ENCODE measurements around the gene ABLIM2. TPM values are rescaled to one million over a fixed set of nuclear protein-coding genes. Genes with fewer than 3 reads are reported as not detected.

The ABLIM2 gene
- total and polyA plus RNA-seq, 10 of the 15 experiments (the other 5 are each of a cell fraction or from before 2014, with no cell fraction given), result 0.03 to 0.15 (median 0.05) TPM; not detected in 7

GRCh38 chr4:8109406-8110065 lies 49.1 kb downstream of the ABLIM2 start:
- Histone ChIP-seq H3K36me3 (ENCODE audit: control insufficient read depth in 2 of 2, insufficient read depth in 2 of 2, low read length in 1 of 2) (no peaks in the 10 kb centered on the region), H3K9ac (ENCODE audit: control insufficient read depth, insufficient read depth, low read length) (no peak overlapping the region), H2AFZ (ENCODE audit: control insufficient read depth, low read depth, low read length) (no peak overlapping the region), H3K4me1 (ENCODE audit: control insufficient read depth, insufficient read depth, low read length) (no peaks in the 10 kb centered on the region), H3K27me3 (replicated peaks in 1 of 2; ENCODE audit: control insufficient read depth in 2 of 2, insufficient read depth in 2 of 2, low read length in 1 of 2) (no peaks in the 10 kb centered on the region; a peak in 1 of 4 replicates), H3K79me2 (ENCODE audit: control insufficient read depth, insufficient read depth, low read length) (no peaks in the 10 kb centered on the region), H3K27ac (ENCODE audit: control insufficient read depth, insufficient read depth) (no peak overlapping the region), H3K9me3 (replicated peaks; ENCODE audit: control insufficient read depth, insufficient read depth, low read length) (no peaks in the 10 kb centered on the region), H4K20me1 (ENCODE audit: control insufficient read depth, insufficient read depth) (no peaks in the 10 kb centered on the region), H3K4me3 (no peak overlapping the region), H3K4me2 (ENCODE audit: control insufficient read depth, insufficient read depth) (no peak overlapping the region)
- in situ Hi-C loops (cut with MboI), result no loop called here
- ChIA-PET RAD21 (ENCODE audit: unreplicated experiment) (no interaction called here), CTCF (no interaction called here), POLR2A (no interaction called here), SMC1A (ENCODE audit: uncharacterized antibody, unreplicated experiment) (no interaction called here)
- no peak for TF ChIP-seq ZNF384 (IDR thresholded peaks at IDR 0.05; ENCODE audit: borderline replicate concordance, low read depth, low read length)
- no peak for DNase-seq (ENCODE audit: low read depth, low spot score)
- no TSS peak for BruUV-seq (replicated peaks)
- WGBS (ENCODE audit: insufficient coverage, insufficient replicate concordance, low lambda C conversion rate, missing lambda C conversion rate), result 30% methylated on average over 20 of the region's 20 CpGs
- no peak for FAIRE-seq
- intact Hi-C loops (cut with micrococcal nuclease; ENCODE audit: unreplicated experiment), result no loop called here
- ATAC-seq, result no peak

- H3K36me3 ChIP-seq (ENCODE audit: control insufficient read depth in 2 of 2, insufficient read depth in 2 of 2, low read length in 1 of 2), result no peaks in the 10 kb centered on the region
- ChIA-PET CTCF (no interaction called here), SMC1A (ENCODE audit: uncharacterized antibody, unreplicated experiment) (no interaction called here), RAD21 (ENCODE audit: unreplicated experiment) (no interaction called here), POLR2A (no interaction called here)
- H3K27ac ChIP-seq (ENCODE audit: control insufficient read depth, insufficient read depth), result no peak overlapping the region
- no peak overlapping the region for H3K4me2 ChIP-seq (ENCODE audit: control insufficient read depth, insufficient read depth)
- in situ Hi-C loops (cut with MboI) (no loop called here), intact Hi-C loops (cut with micrococcal nuclease; ENCODE audit: unreplicated experiment) (no loop called here)
- no peaks in the 10 kb centered on the region; a peak in 1 of 4 replicates for H3K27me3 ChIP-seq (replicated peaks in 1 of 2; ENCODE audit: control insufficient read depth in 2 of 2, insufficient read depth in 2 of 2, low read length in 1 of 2)
- ATAC-seq (no peak), FAIRE-seq (no peak), DNase-seq (ENCODE audit: low read depth, low spot score) (no peak)
- H2AFZ ChIP-seq (ENCODE audit: control insufficient read depth, low read depth, low read length), result no peak overlapping the region
- no TSS peak for BruUV-seq (replicated peaks)
- H4K20me1 ChIP-seq (ENCODE audit: control insufficient read depth, insufficient read depth), result no peaks in the 10 kb centered on the region
- no peak overlapping the region for H3K9ac ChIP-seq (ENCODE audit: control insufficient read depth, insufficient read depth, low read length)
- WGBS (ENCODE audit: insufficient coverage, insufficient replicate concordance, low lambda C conversion rate, missing lambda C conversion rate), result 53% methylated on average over 14 of the region's 14 CpGs
- H3K4me3 ChIP-seq, result no peak overlapping the region
- no peaks in the 10 kb centered on the region for H3K79me2 ChIP-seq (ENCODE audit: control insufficient read depth, insufficient read depth, low read length)
- no peaks in the 10 kb centered on the region for H3K4me1 ChIP-seq (ENCODE audit: control insufficient read depth, insufficient read depth, low read length)
- H3K9me3 ChIP-seq (replicated peaks; ENCODE audit: control insufficient read depth, insufficient read depth, low read length), result no peaks in the 10 kb centered on the region
- TF ChIP-seq NR2F1 (conservative IDR thresholded peaks at IDR 0.05) (no peak), TARDBP (IDR thresholded peaks at IDR 0.05; ENCODE audit: borderline replicate concordance) (no peak), ASH2L (IDR thresholded peaks at IDR 0.05; ENCODE audit: borderline replicate concordance, low read depth) (no peak), CHD2 (IDR thresholded peaks at IDR 0.05; ENCODE audit: borderline replicate concordance, low read depth, low read length) (no peak), KDM1A (IDR thresholded peaks at IDR 0.05; ENCODE audit: borderline replicate concordance) (no peak), ESRRA (IDR thresholded peaks at IDR 0.05; ENCODE audit: low read length) (no peak), RAD51 (IDR thresholded peaks at IDR 0.05) (no peak), TCF12 (IDR thresholded peaks at IDR 0.05; ENCODE audit: low read depth, low read length) (no peak), NR2C1 (IDR thresholded peaks at IDR 0.05) (no peak), LARP7 (IDR thresholded peaks at IDR 0.05) (no peak), ZSCAN29 (IDR thresholded peaks at IDR 0.05) (no peak), SMC3 (IDR thresholded peaks at IDR 0.05; ENCODE audit: borderline replicate concordance, low read length) (no peak), ZNF24 (IDR thresholded peaks at IDR 0.05) (no peak), SREBF2 (IDR thresholded peaks at IDR 0.05; ENCODE audit: low read length) (no peak), SP1 (IDR thresholded peaks at IDR 0.05; ENCODE audit: low read depth, low read length) (no peak), BCL3 (IDR thresholded peaks at IDR 0.05; ENCODE audit: borderline replicate concordance, insufficient read depth, low read depth, low read length, poor library complexity, severe bottlenecking) (no peak)
- TF ChIP-seq, protein P1, sequence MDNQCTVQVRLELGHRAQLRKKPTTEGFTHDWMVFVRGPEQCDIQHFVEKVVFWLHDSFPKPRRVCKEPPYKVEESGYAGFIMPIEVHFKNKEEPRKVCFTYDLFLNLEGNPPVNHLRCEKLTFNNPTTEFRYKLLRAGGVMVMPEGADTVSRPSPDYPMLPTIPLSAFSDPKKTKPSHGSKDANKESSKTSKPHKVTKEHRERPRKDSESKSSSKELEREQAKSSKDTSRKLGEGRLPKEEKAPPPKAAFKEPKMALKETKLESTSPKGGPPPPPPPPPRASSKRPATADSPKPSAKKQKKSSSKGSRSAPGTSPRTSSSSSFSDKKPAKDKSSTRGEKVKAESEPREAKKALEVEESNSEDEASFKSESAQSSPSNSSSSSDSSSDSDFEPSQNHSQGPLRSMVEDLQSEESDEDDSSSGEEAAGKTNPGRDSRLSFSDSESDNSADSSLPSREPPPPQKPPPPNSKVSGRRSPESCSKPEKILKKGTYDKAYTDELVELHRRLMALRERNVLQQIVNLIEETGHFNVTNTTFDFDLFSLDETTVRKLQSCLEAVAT (IDR thresholded peaks at IDR 0.05), result no peak
These were observed 49.6 kb downstream of the ABLIM2 start for GRCh38 chr4:8108991-8109390.
